ENCODE results near the gene PPP1R9B.

DNA sequence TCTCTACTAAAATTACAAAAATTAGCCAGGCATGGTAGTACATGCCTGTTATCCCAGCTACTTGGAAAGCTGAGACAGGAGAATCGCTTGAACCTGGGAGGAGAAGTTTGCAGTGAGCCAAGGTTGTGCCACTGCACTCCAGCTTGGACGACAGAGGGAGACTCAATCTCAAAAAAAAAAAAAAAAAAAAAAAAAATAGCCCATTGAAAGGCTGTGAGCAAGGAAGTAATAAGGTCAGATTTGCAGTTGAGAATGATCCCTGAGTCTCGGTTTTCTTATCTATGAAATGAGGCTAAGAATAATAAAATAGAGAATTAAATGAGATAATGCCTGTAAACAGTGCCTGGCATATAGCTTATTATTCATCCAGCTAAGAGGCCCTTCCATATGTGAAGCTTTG is 56.7 kb downstream of the PPP1R9B start:
- TF ChIP-seq CTCF (IDR thresholded peaks at IDR 0.05; ENCODE audit: borderline replicate concordance, extremely low read depth, low read length, poor library complexity, severe bottlenecking), result no peak
- TF ChIP-seq EZH2 (IDR thresholded peaks at IDR 0.05; ENCODE audit: borderline replicate concordance, low read depth, low read length, severe bottlenecking), result no peak
